Naive B cell (primary cell): ENCODE results near the gene ZNF644. TPM values are rescaled to one million over a fixed set of nuclear protein-coding genes. Genes with fewer than 3 reads are reported as not detected.
A peak's percentile ranks its signal among the peaks of the same experiment; 100 is the strongest.

Experiments used
- ATAC-seq, 2 donors: fragments of 150-1000 bp; cut with Tn5 transposase; 2 replicates each; pipeline ENCODE4 v1.10.0; 2021; ENCODE audit warnings: low read depth in 2 of 2, mild to moderate bottlenecking in 2 of 2, moderate library complexity in 2 of 2
- DNase-seq: peaks from one replicate; pipeline ENCODE4 v3.0.0; 2022
- H3K27ac Mint-ChIP-seq, 6 donors: one replicate each; pipeline ENCODE4 v1.8.0; 2020 to 2022; ENCODE audit warnings: mild to moderate bottlenecking in 6 of 6, mixed read lengths in 6 of 6, moderate library complexity in 5 of 6, inconsistent platforms in 2 of 6
- H3K27me3 Mint-ChIP-seq, 3 donors: one replicate each; pipeline ENCODE4 v1.8.0; 2021 to 2022; ENCODE audit warnings: mixed read lengths in 3 of 3, mild to moderate bottlenecking in 1 of 3
- H3K36me3 Mint-ChIP-seq, 2 donors: one replicate each; pipeline ENCODE4 v1.8.0; 2020 to 2022; ENCODE audit warnings: mixed read lengths in 2 of 2, inconsistent platforms in 1 of 2, mild to moderate bottlenecking in 1 of 2
- H3K4me1 Mint-ChIP-seq, 3 donors: one replicate each; pipeline ENCODE4 v1.8.0; 2020 to 2022; ENCODE audit warnings: mixed read lengths in 3 of 3, inconsistent platforms in 1 of 3, mild to moderate bottlenecking in 1 of 3, moderate library complexity in 1 of 3
- H3K4me3 Mint-ChIP-seq, 8 donors: one replicate each; pipeline ENCODE4 v1.8.0; 2020 to 2022; ENCODE audit warnings: mild to moderate bottlenecking in 8 of 8, mixed read lengths in 8 of 8, moderate library complexity in 8 of 8, inconsistent platforms in 2 of 8
- H3K9me3 Mint-ChIP-seq, 7 donors: one replicate each; pipeline ENCODE4 v1.8.0; 2020 to 2022; ENCODE audit warnings: mixed read lengths in 7 of 7, mild to moderate bottlenecking in 5 of 7, inconsistent platforms in 2 of 7, moderate library complexity in 1 of 7
- polyA plus RNA-seq, 6 donors: library from polyadenylated mRNA; unstranded; fragments of 300-500 nt; fragmentation: Illumina TruSeq; gene quantifications; one replicate each; pipeline ENCODE4 v1.2.3, GENCODE V29; 2021; ENCODE audit warnings: low read depth in 6 of 6

ZNF644 gene
- polyA plus RNA-seq, 6 donors from 2014 or later = 89.4 to 115 (median 103) TPM

- Mint-ChIP-seq H3K27me3 (no peaks in the 10 kb centered on the region), H3K9me3 (no peaks in the 10 kb centered on the region), H3K27ac (peak overlapping the region in 2 of 6 donors; percentile 43 to 49), H3K4me3 (no peak overlapping the region), H3K4me1 (peaks cover 34 to 55% (median 34%) of the 10 kb centered on the region in 3 donors), H3K36me3 (no peaks in the 10 kb centered on the region)
- ATAC-seq = no peak
- DNase-seq = no peak
Measured at GRCh38 chr1:90963651-90964050, 58.2 kb downstream of the ZNF644 start.

- peak overlapping the region in 2 of 6 donors; percentile 26 to 43 for H3K27ac Mint-ChIP-seq
- peaks cover 37 to 59% (median 38%) of the 10 kb centered on the region in 3 donors for H3K4me1 Mint-ChIP-seq
- no peak for ATAC-seq
- peaks cover 0 to under 1% (median 0%) of the 10 kb centered on the region in 7 donors for H3K9me3 Mint-ChIP-seq
- H3K4me3 Mint-ChIP-seq = no peak overlapping the region
- DNase-seq = no peak
- H3K27me3 Mint-ChIP-seq = no peaks in the 10 kb centered on the region
- peaks cover 0 to 3% of the 10 kb centered on the region in 2 donors for H3K36me3 Mint-ChIP-seq
Measured at GRCh38 chr1:90963236-90963635, 58.6 kb downstream of the ZNF644 start.

- no peak overlapping the region for H3K4me3 Mint-ChIP-seq
- peaks cover 0 to 5% (median 0%) of the 10 kb centered on the region in 7 donors for H3K9me3 Mint-ChIP-seq
- no peaks in the 10 kb centered on the region for H3K27me3 Mint-ChIP-seq
- DNase-seq (no peak), ATAC-seq (no peak)
- H3K27ac Mint-ChIP-seq = peak overlapping the region in 2 of 6 donors; percentile 30 to 65
- H3K4me1 Mint-ChIP-seq = peaks cover 44 to 65% (median 47%) of the 10 kb centered on the region in 3 donors
- peaks cover 15 to 16% of the 10 kb centered on the region in 2 donors for H3K36me3 Mint-ChIP-seq
Measured at GRCh38 chr1:90959352-90960206, 62.3 kb downstream of the ZNF644 start.

GRCh38 chr1:90957497-90957896 lies 64.3 kb downstream of the ZNF644 start:
- Mint-ChIP-seq H3K36me3 (peaks cover 18 to 24% of the 10 kb centered on the region in 2 donors), H3K4me3 (no peak overlapping the region), H3K9me3 (peaks cover 0 to 5% (median 0%) of the 10 kb centered on the region in 7 donors), H3K4me1 (peaks cover 45 to 76% (median 54%) of the 10 kb centered on the region in 3 donors), H3K27me3 (no peaks in the 10 kb centered on the region), H3K27ac (peak overlapping the region in 1 of 6 donors; percentile 3)
- ATAC-seq (no peak), DNase-seq (no peak)

- H3K4me3 Mint-ChIP-seq = no peak overlapping the region
- peaks cover 0 to 5% (median 0%) of the 10 kb centered on the region in 7 donors for H3K9me3 Mint-ChIP-seq
- DNase-seq (no peak), ATAC-seq (no peak)
- peak overlapping the region in 3 of 6 donors; percentile 1 to 19 (median 12) for H3K27ac Mint-ChIP-seq
- H3K27me3 Mint-ChIP-seq = no peaks in the 10 kb centered on the region
- peaks cover 21 to 28% of the 10 kb centered on the region in 2 donors for H3K36me3 Mint-ChIP-seq
- H3K4me1 Mint-ChIP-seq = peaks cover 54 to 85% (median 65%) of the 10 kb centered on the region in 3 donors
Measured at GRCh38 chr1:90955769-90956168, 66.1 kb downstream of the ZNF644 start.

- H3K9me3 Mint-ChIP-seq = peaks cover 0 to 3% (median 0%) of the 10 kb centered on the region in 7 donors
- no peak for ATAC-seq
- H3K4me3 Mint-ChIP-seq = peak overlapping the region in 1 of 8 donors; percentile 21
- H3K27ac Mint-ChIP-seq = peak overlapping the region in 2 of 6 donors; percentile 27 to 44
- no peak for DNase-seq
- peaks cover 48 to 71% (median 60%) of the 10 kb centered on the region in 3 donors for H3K4me1 Mint-ChIP-seq
- no peaks in the 10 kb centered on the region for H3K27me3 Mint-ChIP-seq
- peaks cover 17 to 28% of the 10 kb centered on the region in 2 donors for H3K36me3 Mint-ChIP-seq
Measured at GRCh38 chr1:90952906-90953305, 68.9 kb downstream of the ZNF644 start.

- peak overlapping the region in 4 of 6 donors; percentile 0 to 72 (median 24) for H3K27ac Mint-ChIP-seq
- H3K4me1 Mint-ChIP-seq = peaks cover 43 to 61% (median 59%) of the 10 kb centered on the region in 3 donors
- no peaks in the 10 kb centered on the region for H3K27me3 Mint-ChIP-seq
- H3K36me3 Mint-ChIP-seq = peaks cover 14 to 23% of the 10 kb centered on the region in 2 donors
- no peak for ATAC-seq
- no peak overlapping the region for H3K4me3 Mint-ChIP-seq
- H3K9me3 Mint-ChIP-seq = peaks cover 0 to 3% (median 0%) of the 10 kb centered on the region in 7 donors
- DNase-seq = no peak
Measured at GRCh38 chr1:90951009-90951408, 70.8 kb downstream of the ZNF644 start.

- H3K27ac Mint-ChIP-seq = no peak overlapping the region
- no peak overlapping the region for H3K4me3 Mint-ChIP-seq
- no peak for DNase-seq
- ATAC-seq = no peak
- H3K9me3 Mint-ChIP-seq = no peaks in the 10 kb centered on the region
- H3K4me1 Mint-ChIP-seq = peaks cover 33 to 42% (median 40%) of the 10 kb centered on the region in 3 donors
- H3K36me3 Mint-ChIP-seq = peaks cover 5 to 8% of the 10 kb centered on the region in 2 donors
- no peaks in the 10 kb centered on the region for H3K27me3 Mint-ChIP-seq
Measured at GRCh38 chr1:90948301-90948700, 73.5 kb downstream of the ZNF644 start.

- no peaks in the 10 kb centered on the region for H3K27me3 Mint-ChIP-seq
- H3K4me3 Mint-ChIP-seq = peak overlapping the region in 1 of 8 donors; percentile 34
- H3K27ac Mint-ChIP-seq = peak overlapping the region in 2 of 6 donors; percentile 4 to 88
- DNase-seq (no peak), ATAC-seq (no peak)
- no peaks in the 10 kb centered on the region for H3K9me3 Mint-ChIP-seq
- H3K4me1 Mint-ChIP-seq = peaks cover 23 to 29% (median 24%) of the 10 kb centered on the region in 3 donors
- H3K36me3 Mint-ChIP-seq = no peaks in the 10 kb centered on the region
Measured at GRCh38 chr1:90946630-90947029, 75.2 kb downstream of the ZNF644 start.

GRCh38 chr1:90945287-90945686 lies 76.5 kb downstream of the ZNF644 start:
- H3K27ac Mint-ChIP-seq = no peak overlapping the region
- DNase-seq (no peak), ATAC-seq (no peak)
- no peak overlapping the region for H3K4me3 Mint-ChIP-seq
- H3K36me3 Mint-ChIP-seq = peaks cover 9% of the 10 kb centered on the region in 2 donors
- H3K9me3 Mint-ChIP-seq = no peaks in the 10 kb centered on the region
- peaks cover 11 to 20% (median 13%) of the 10 kb centered on the region in 3 donors for H3K4me1 Mint-ChIP-seq
- no peaks in the 10 kb centered on the region for H3K27me3 Mint-ChIP-seq

- no peak for ATAC-seq
- no peak for DNase-seq
- Mint-ChIP-seq H3K27ac (no peak overlapping the region), H3K36me3 (peaks cover 20 to 22% of the 10 kb centered on the region in 2 donors), H3K4me3 (no peak overlapping the region), H3K4me1 (peaks cover 14 to 22% (median 17%) of the 10 kb centered on the region in 3 donors), H3K27me3 (no peaks in the 10 kb centered on the region), H3K9me3 (no peaks in the 10 kb centered on the region)
Measured at GRCh38 chr1:90943966-90944365, 77.9 kb downstream of the ZNF644 start.

- no peaks in the 10 kb centered on the region for H3K27me3 Mint-ChIP-seq
- no peaks in the 10 kb centered on the region for H3K9me3 Mint-ChIP-seq
- H3K27ac Mint-ChIP-seq = peak overlapping the region in 2 of 6 donors; percentile 17 to 20
- DNase-seq (no peak), ATAC-seq (no peak)
- H3K4me3 Mint-ChIP-seq = no peak overlapping the region
- H3K36me3 Mint-ChIP-seq = peaks cover 28 to 41% of the 10 kb centered on the region in 2 donors
- peaks cover 5 to 24% (median 12%) of the 10 kb centered on the region in 3 donors for H3K4me1 Mint-ChIP-seq
Measured at GRCh38 chr1:90940746-90941145, 81.1 kb downstream of the ZNF644 start.

- no peak overlapping the region for H3K4me3 Mint-ChIP-seq
- peak overlapping the region in 2 of 6 donors; percentile 24 to 38 for H3K27ac Mint-ChIP-seq
- peaks cover 28 to 41% of the 10 kb centered on the region in 2 donors for H3K36me3 Mint-ChIP-seq
- ATAC-seq = no peak
- DNase-seq = no peak
- no peaks in the 10 kb centered on the region for H3K9me3 Mint-ChIP-seq
- peaks cover 15 to 38% (median 20%) of the 10 kb centered on the region in 3 donors for H3K4me1 Mint-ChIP-seq
- H3K27me3 Mint-ChIP-seq = no peaks in the 10 kb centered on the region
Measured at GRCh38 chr1:90936731-90937130, 85.1 kb downstream of the ZNF644 start.
